CD14-positive monocyte (primary cell): ENCODE results near the gene CDC42EP3. TPM values are rescaled to one million over a fixed set of nuclear protein-coding genes. Genes with fewer than 3 reads are reported as not detected.

Source experiments
- DNase-seq, 3 donors: peaks; one replicate each; pipeline ENCODE4 v3.0.0-alpha.2; 2011 to 2022
- H2AFZ ChIP-seq: 2 replicates; pipeline ENCODE4 v1.6.0; 2012; ENCODE audit warnings: mild to moderate bottlenecking, low read depth, low read length, inconsistent platforms; ENCODE audit not compliant: insufficient read depth, poor library complexity, severe bottlenecking
- H3K27ac ChIP-seq, 2 donors: 1 replicate in 1 of 2; 2 replicates in 1 of 2; pipeline ENCODE4 v1.5.1; 2012 to 2013; ENCODE audit warnings: low read length in 2 of 2, control low read depth in 1 of 2, inconsistent platforms in 1 of 2, low read depth in 1 of 2, mild to moderate bottlenecking in 1 of 2
- H3K27me3 ChIP-seq, 2 donors: one replicate each; pipeline versions ENCODE4 v1.6.0 to v1.6.1; 2011 to 2013; ENCODE audit warnings: low read length in 2 of 2; ENCODE audit not compliant: control insufficient read depth in 2 of 2, insufficient read depth in 2 of 2
- H3K36me3 ChIP-seq, 2 donors: replicated peaks in 1 of 2; 1 replicate in 1 of 2; 2 replicates in 1 of 2; pipeline versions ENCODE4 v1.5.1 to v1.6.1; 2012 to 2013; ENCODE audit warnings: low read length in 2 of 2, control low read depth in 1 of 2, inconsistent platforms in 1 of 2, mild to moderate bottlenecking in 1 of 2; ENCODE audit not compliant: insufficient read depth in 2 of 2, control insufficient read depth in 1 of 2
- H3K4me1 ChIP-seq, 2 donors: 1 replicate in 1 of 2; 2 replicates in 1 of 2; pipeline versions ENCODE4 v1.5.1 to v1.6.1; 2012 to 2013; ENCODE audit warnings: low read length in 2 of 2, control low read depth in 1 of 2, inconsistent platforms in 1 of 2, mild to moderate bottlenecking in 1 of 2, moderate library complexity in 1 of 2; ENCODE audit not compliant: insufficient read depth in 2 of 2, control insufficient read depth in 1 of 2
- H3K4me2 ChIP-seq: replicated peaks from 2 replicates; pipeline ENCODE3; 2012; ENCODE audit warnings: low read length, moderate library complexity, mild to moderate bottlenecking; ENCODE audit not compliant: poor library complexity, severe bottlenecking; ENCODE audit errors: extremely low read depth
- H3K4me3 ChIP-seq, 3 experiments: fragments of 200-600 bp in 1 of 3; sonication (generic) in 1 of 3; replicated peaks in 1 of 3; 1 replicate in 2 of 3; 2 replicates in 1 of 3; pipeline ENCODE4 v1.5.1; 2011 to 2013; ENCODE audit warnings: low read length in 3 of 3, mild to moderate bottlenecking in 3 of 3, control low read depth in 2 of 3, low read depth in 2 of 3, inconsistent platforms in 1 of 3, moderate library complexity in 1 of 3
- H3K79me2 ChIP-seq: 2 replicates; pipeline ENCODE4 v1.6.0; 2012; ENCODE audit warnings: mild to moderate bottlenecking, control low read depth, inconsistent platforms, low read length, moderate library complexity; ENCODE audit not compliant: insufficient read depth
- H3K9ac ChIP-seq: 2 replicates; pipeline ENCODE4 v1.6.0; 2017; ENCODE audit warnings: low read length, mild to moderate bottlenecking; ENCODE audit not compliant: insufficient read depth, poor library complexity, severe bottlenecking
- H3K9me3 ChIP-seq, 2 donors: replicated peaks in 1 of 2; 1 replicate in 1 of 2; 2 replicates in 1 of 2; pipeline versions ENCODE4 v1.5.1 to v1.6.1; 2012 to 2013; ENCODE audit warnings: low read length in 2 of 2, control low read depth in 1 of 2; ENCODE audit not compliant: control insufficient read depth in 1 of 2, insufficient read depth in 1 of 2
- H4K20me1 ChIP-seq: 2 replicates; pipeline ENCODE4 v1.6.0; 2012; ENCODE audit warnings: mild to moderate bottlenecking, low read length, control low read depth, moderate library complexity; ENCODE audit not compliant: insufficient read depth
- H3K27ac Mint-ChIP-seq, 7 donors: one replicate each; pipeline ENCODE4 v1.8.0; 2020; ENCODE audit warnings: mild to moderate bottlenecking in 7 of 7, mixed read lengths in 7 of 7, moderate library complexity in 6 of 7, inconsistent platforms in 2 of 7
- H3K27me3 Mint-ChIP-seq, 3 donors: one replicate each; pipeline ENCODE4 v1.8.0; 2021 to 2022; ENCODE audit warnings: low read depth in 3 of 3, mild to moderate bottlenecking in 3 of 3, mixed read lengths in 3 of 3, moderate library complexity in 3 of 3, inconsistent platforms in 1 of 3
- H3K36me3 Mint-ChIP-seq, 2 donors: one replicate each; pipeline ENCODE4 v1.8.0; 2020; ENCODE audit warnings: mixed read lengths in 2 of 2, inconsistent platforms in 1 of 2, mild to moderate bottlenecking in 1 of 2
- H3K4me1 Mint-ChIP-seq: one replicate; pipeline ENCODE4 v1.8.0; 2020; ENCODE audit warnings: mild to moderate bottlenecking, mixed read lengths
- H3K4me3 Mint-ChIP-seq, 2 donors: one replicate each; pipeline ENCODE4 v1.8.0; 2020; ENCODE audit warnings: mild to moderate bottlenecking in 2 of 2, mixed read lengths in 2 of 2, moderate library complexity in 1 of 2
- H3K9me3 Mint-ChIP-seq, 7 donors: one replicate each; pipeline ENCODE4 v1.8.0; 2020 to 2022; ENCODE audit warnings: mixed read lengths in 7 of 7, mild to moderate bottlenecking in 6 of 7, moderate library complexity in 6 of 7, inconsistent platforms in 2 of 7
- CTCF ChIP-seq: fragments of 200-600 bp; IDR thresholded peaks from one replicate; pipeline ENCODE4 v1.8.0; 2022; ENCODE audit warnings: antibody characterized with exemption, mild to moderate bottlenecking
- WGBS: methylation state at CpG from one replicate; pipeline ENCODE4 v1.1.5; 2013; ENCODE audit warnings: missing lambda C conversion rate; ENCODE audit not compliant: insufficient coverage; 5-methylcytosine and 5-hydroxymethylcytosine counted together
- intact Hi-C, 2 donors: fragments of 100-400 bp; cut with micrococcal nuclease; formaldehyde crosslinking; loops; one replicate each; pipeline versions ENCODE4 v1.15.0 to v1.15.1; 2023
- polyA minus RNA-seq: library from RNA; depleted of rRNA, polyadenylated mRNA; stranded (reverse); fragments of >200 nt; gene quantifications from 2 replicates; pipeline ENCODE4 v1.2.3, GENCODE V29; 2012
- polyA plus RNA-seq, 3 donors: library from polyadenylated mRNA; depleted of rRNA in 1 of 3; unstranded in 2 of 3; stranded (reverse) in 1 of 3; fragments of 300-500 nt in 2 of 3; fragments of >200 nt in 1 of 3; fragmentation: Illumina TruSeq in 2 of 3; gene quantifications; 1 replicate in 2 of 3; 2 replicates in 1 of 3; pipeline ENCODE4 v1.2.3, GENCODE V29; 2012 to 2021
- total RNA-seq, 12 experiments: library from RNA in 1 of 12; stranded (reverse) in 1 of 12; fragments of 120-200 nt in 1 of 12; gene quantifications; one replicate each; pipeline ENCODE4 v1.2.4 and lab custom pipeline; 2013 to 2026; ENCODE audit warnings: mixed read lengths in 6 of 12, inconsistent platforms in 1 of 12

Gene CDC42EP3
- total RNA-seq (2013): 143 TPM
- polyA plus RNA-seq (100 to 1,000 TPM; 179 to 272 (median 249) TPM), polyA minus RNA-seq (60.8 and 145 TPM in 2 replicates), total RNA-seq (lab: John Stamatoyannopoulos, UW) (374 to 831 (median 556) reads per million in 11 experiments)

- Histone ChIP-seq H3K27ac (peak within 1 kb of the TSS; percentile 95 to 97), H3K4me3 (peak within 1 kb of the TSS; percentile 95 to 98 (median 97)), H2AFZ (peak within 1 kb of the TSS; percentile 75), H4K20me1 (peaks cover 53% of the 10 kb centered on the region), H3K36me3 (peaks cover 11 to 18% of the 10 kb centered on the region in 2 donors), H3K9ac (peak within 1 kb of the TSS; percentile 94), H3K27me3 (no peaks in the 10 kb centered on the region), H3K4me2 (peak within 1 kb of the TSS; percentile 94), H3K9me3 (no peaks in the 10 kb centered on the region), H3K79me2 (peaks cover 75% of the 10 kb centered on the region), H3K4me1 (peaks cover 60 to 68% of the 10 kb centered on the region in 2 donors)
- H3K27me3 Mint-ChIP-seq: peaks cover 0 to 2% (median 0%) of the 10 kb centered on the region in 3 donors
- peak within 1 kb of the TSS; percentile 95 to 98 for H3K4me3 Mint-ChIP-seq
- peak in 2 of 3 donors; percentile 36 to 54 for DNase-seq
- WGBS: under 1% methylated on average over 89 of the region's 90 CpGs
- H3K9me3 Mint-ChIP-seq: no peaks in the 10 kb centered on the region
- no peak for TF ChIP-seq CTCF
- H3K4me1 Mint-ChIP-seq: peaks cover 63% of the 10 kb centered on the region
- intact Hi-C loops: loop anchor here (5.0 to 10.0 kb wide), 4 partner anchors 34 to 161 kb away; no protein-coding TSS in a partner anchor
- H3K36me3 Mint-ChIP-seq: peaks cover 30 to 40% of the 10 kb centered on the region in 2 donors
- H3K27ac Mint-ChIP-seq: peak within 1 kb of the TSS; percentile 93 to 98 (median 95)
Observed at GRCh38 chr2:37671009-37671815, at the start of gene CDC42EP3. CDC42EP3 (minus strand) TSS chr2:37671642; CDS start chr2:37646587, 25,055 bp downstream.

GRCh38 chr2:37721201-37721560 lies 49.7 kb upstream of the CDC42EP3 start:
- Histone ChIP-seq H3K4me2 (no peak overlapping the region), H3K27me3 (no peaks in the 10 kb centered on the region), H4K20me1 (no peaks in the 10 kb centered on the region), H2AFZ (no peak overlapping the region), H3K4me1 (peaks cover 0 to 9% of the 10 kb centered on the region in 2 donors), H3K9ac (no peak overlapping the region), H3K79me2 (no peaks in the 10 kb centered on the region), H3K4me3 (no peak overlapping the region), H3K36me3 (no peaks in the 10 kb centered on the region), H3K27ac (no peak overlapping the region), H3K9me3 (peaks cover 0 to 11% of the 10 kb centered on the region in 2 donors)
- peaks cover 10% of the 10 kb centered on the region for H3K4me1 Mint-ChIP-seq
- intact Hi-C loops: no loop called here
- no peak overlapping the region for H3K27ac Mint-ChIP-seq
- DNase-seq: no peak
- H3K27me3 Mint-ChIP-seq: peaks cover 0 to 3% (median 0%) of the 10 kb centered on the region in 3 donors
- no peaks in the 10 kb centered on the region for H3K36me3 Mint-ChIP-seq
- H3K4me3 Mint-ChIP-seq: no peak overlapping the region
- WGBS: no CpG with 5 or more reads among the region's 2 CpGs
- H3K9me3 Mint-ChIP-seq: peaks cover 5 to 17% (median 9%) of the 10 kb centered on the region in 7 donors
- TF ChIP-seq CTCF: no peak
